K562 (cell line): ENCODE measurements around the gene MEF2B. TPM values are rescaled to one million over a fixed set of nuclear protein-coding genes. Genes with fewer than 3 reads are reported as not detected.

Experiments
- ATAC-seq: fragments of 200-7000 bp; cut with Tn5 transposase; 3 replicates; pipeline ENCODE4 v1.9.1; 2020; ENCODE audit warnings: moderate library complexity
- BruUV-seq: library from RNA; stranded (reverse); fragments of 400-500 nt; replicated peaks from 2 replicates; lab custom pipeline; 2021; lab: Mats Ljungman, UMichigan
- CTCF ChIA-PET: fragments of 300-600 bp; formaldehyde crosslinking; extraction: SDS; loops from one replicate; lab custom pipeline; 2021; ENCODE audit warnings: low intra/inter-chr PET ratio; lab: Yijun Ruan, JAX
- POLR2A ChIA-PET: fragments of 300-600, 350-650 bp; sonication (Branson Sonifier 250); formaldehyde crosslinking; extraction: SDS; loops from one replicate; lab custom pipeline; 2021; ENCODE audit warnings: antibody characterized with exemption, inconsistent platforms; lab: Yijun Ruan, JAX
- DNase-seq, 4 experiments: peaks; one replicate each; pipeline versions ENCODE4 v3.0.0 to v3.0.0-alpha.2; 2011 to 2018; ENCODE audit warnings: low spot score in 3 of 4, mixed read lengths in 3 of 4; ENCODE audit errors: extremely low read depth in 1 of 4
- FAIRE-seq: peaks from 2 replicates; lab custom pipeline; 2011; peaks lifted over from hg19 to GRCh38; lab: Jason Lieb, UNC
- H2AFZ ChIP-seq: 2 replicates; pipeline ENCODE4 v1.6.0; 2011; ENCODE audit warnings: low read depth, low read length, control low read depth, inconsistent platforms
- H3K27ac ChIP-seq: fragments of 200-600 bp; 3 replicates; pipeline ENCODE4 v1.8.0; 2011; ENCODE audit warnings: low read depth, mild to moderate bottlenecking, control low read depth, inconsistent platforms, low read length, moderate library complexity, mixed read lengths; ENCODE audit errors: extremely low read depth
- H3K27me3 ChIP-seq, 2 experiments: fragments of 300-600 bp in 1 of 2; 2 replicates in 1 of 2; 3 replicates in 1 of 2; pipeline versions ENCODE4 v1.6.0 to v1.8.0; 2011; ENCODE audit warnings: inconsistent platforms in 2 of 2, low read length in 2 of 2, mild to moderate bottlenecking in 1 of 2, mixed read lengths in 1 of 2, moderate library complexity in 1 of 2; ENCODE audit not compliant: control insufficient read depth in 2 of 2, insufficient read depth in 2 of 2
- H3K36me3 ChIP-seq: fragments of 300-600 bp; 3 replicates; pipeline ENCODE4 v1.8.0; 2011; ENCODE audit warnings: mild to moderate bottlenecking, low read length, inconsistent platforms; ENCODE audit not compliant: control insufficient read depth, insufficient read depth
- H3K4me1 ChIP-seq, 2 experiments: fragments of 200-600 bp in 1 of 2; replicated peaks in 1 of 2; 2 replicates in 1 of 2; 3 replicates in 1 of 2; pipeline versions ENCODE4 v1.5.1 to v1.8.0; 2011; ENCODE audit warnings: inconsistent platforms in 2 of 2, low read length in 2 of 2, mild to moderate bottlenecking in 1 of 2, mixed read lengths in 1 of 2, moderate library complexity in 1 of 2; ENCODE audit not compliant: control insufficient read depth in 2 of 2, insufficient read depth in 2 of 2
- H3K4me2 ChIP-seq: 2 replicates; pipeline ENCODE4 v1.6.1; 2011; ENCODE audit warnings: low read length, control low read depth, inconsistent platforms, mixed read lengths; ENCODE audit not compliant: insufficient read depth
- H3K4me3 ChIP-seq: fragments of 200-600 bp; sonication (generic), shearing (Covaris generic); 2 replicates; pipeline ENCODE4 v1.5.1; 2016; ENCODE audit warnings: control low read depth, inconsistent platforms
- H3K79me2 ChIP-seq: fragments of 200-600 bp; 3 replicates; pipeline ENCODE4 v1.8.0; 2011; ENCODE audit warnings: low read length, inconsistent platforms; ENCODE audit not compliant: control insufficient read depth, insufficient read depth
- H3K9ac ChIP-seq, 2 experiments: 2 replicates each; pipeline versions ENCODE4 v1.6.0 to v1.6.1; 2011; ENCODE audit warnings: low read depth in 2 of 2, low read length in 2 of 2, control low read depth in 1 of 2, inconsistent platforms in 1 of 2, mild to moderate bottlenecking in 1 of 2, mixed read lengths in 1 of 2; ENCODE audit not compliant: insufficient read depth in 1 of 2
- H3K9me1 ChIP-seq: one replicate; pipeline ENCODE4 v1.6.0; 2011; ENCODE audit warnings: inconsistent platforms, mild to moderate bottlenecking, low read length, moderate library complexity; ENCODE audit not compliant: control insufficient read depth, insufficient read depth
- H3K9me3 ChIP-seq: replicated peaks from 2 replicates; pipeline ENCODE4 v1.5.1; 2011; ENCODE audit warnings: low read depth, low read length, inconsistent platforms; ENCODE audit not compliant: control insufficient read depth, insufficient read depth
- H4K20me1 ChIP-seq: replicated peaks from 2 replicates; pipeline ENCODE4 v1.6.1; 2011; ENCODE audit warnings: low read length, inconsistent platforms, mixed read lengths; ENCODE audit not compliant: control insufficient read depth, insufficient read depth
- BRF1 ChIP-seq: IDR thresholded peaks from 3 replicates; pipeline ENCODE4 v1.6.1; 2011; ENCODE audit warnings: borderline replicate concordance, mild to moderate bottlenecking; ENCODE audit not compliant: insufficient read length; ENCODE audit errors: extremely low read depth
- FOSL1 ChIP-seq: fragments of 200-800 bp; sonication (Bioruptor generic); conservative IDR thresholded peaks from 2 replicates; pipeline ENCODE4 v1.6.1; 2016; ENCODE audit warnings: missing genetic modification characterization, missing compliant biosample characterization
- GABPA ChIP-seq: fragments of 200-800 bp; sonication (Bioruptor generic); conservative IDR thresholded peaks from 2 replicates; pipeline ENCODE4 v1.6.1; 2016; ENCODE audit warnings: low read depth, missing genetic modification characterization, missing compliant biosample characterization
- NFXL1 ChIP-seq: fragments of 450-650 bp; formaldehyde crosslinking; IDR thresholded peaks from 2 replicates; pipeline ENCODE4 v1.4.0; 2021; ENCODE audit warnings: mild to moderate bottlenecking
- WGBS: fragments of 100-300 bp; shearing (Covaris generic); methylation state at CpG from one replicate; pipeline ENCODE4 v1.1.6; 2016; ENCODE audit warnings: low coverage, mixed read lengths; ENCODE audit not compliant: insufficient coverage; ENCODE audit errors: missing lambda C conversion rate; 5-methylcytosine and 5-hydroxymethylcytosine counted together
- in situ Hi-C: fragments of 300-500 bp; cut with MboI; formaldehyde crosslinking; loops from 4 replicates; pipeline ENCODE4 v1.15.0; 2018; ENCODE audit warnings: inconsistent platforms, mixed read lengths
- intact Hi-C: fragments of 100-400 bp; cut with micrococcal nuclease; formaldehyde crosslinking; loops from 2 replicates; pipeline ENCODE4 v1.14.2; 2022
- polyA plus RNA-seq, 8 experiments: library from polyadenylated mRNA; depleted of rRNA in 4 of 8; stranded (reverse) in 5 of 8; unstranded in 3 of 8; fragments of >200 nt; fragmentation: Nextera tagmentation in 2 of 8; fragmentation: Illumina TruSeq in 1 of 8; extraction: Ambion mirVana in 2 of 8; extraction: Trizol in 1 of 8; gene quantifications; 2 replicates each; pipeline versions ENCODE4 v1.2.1 to v1.2.3, GENCODE V29; 2011 to 2014; ENCODE audit warnings: inconsistent platforms in 1 of 8, missing spikeins in 1 of 8
- total RNA-seq, 7 experiments: library from RNA; depleted of rRNA in 6 of 7; stranded (reverse); fragments of >200 nt in 6 of 7; fragmentation: Illumina TruSeq in 2 of 7; extraction: Trizol in 2 of 7; gene quantifications; 2 replicates each; pipeline versions ENCODE4 v1.2.1 to v1.2.3, GENCODE V29; 2011 to 2021; ENCODE audit warnings: low replicate concordance in 1 of 7
- TF ChIP-seq, protein P1 (sequence below): fragments of 250-450 bp; sonication (Bioruptor Pico); IDR thresholded peaks from 2 replicates; pipeline ENCODE4 v1.4.0; 2020; ENCODE audit warnings: mild to moderate bottlenecking

The MEF2B gene
- total and polyA plus RNA-seq, 9 of the 15 experiments (the other 6 are each of a cell fraction or from before 2014, with no cell fraction given) = 0.14 to 1.9 (median 0.71) TPM; not detected in 3

DNA sequence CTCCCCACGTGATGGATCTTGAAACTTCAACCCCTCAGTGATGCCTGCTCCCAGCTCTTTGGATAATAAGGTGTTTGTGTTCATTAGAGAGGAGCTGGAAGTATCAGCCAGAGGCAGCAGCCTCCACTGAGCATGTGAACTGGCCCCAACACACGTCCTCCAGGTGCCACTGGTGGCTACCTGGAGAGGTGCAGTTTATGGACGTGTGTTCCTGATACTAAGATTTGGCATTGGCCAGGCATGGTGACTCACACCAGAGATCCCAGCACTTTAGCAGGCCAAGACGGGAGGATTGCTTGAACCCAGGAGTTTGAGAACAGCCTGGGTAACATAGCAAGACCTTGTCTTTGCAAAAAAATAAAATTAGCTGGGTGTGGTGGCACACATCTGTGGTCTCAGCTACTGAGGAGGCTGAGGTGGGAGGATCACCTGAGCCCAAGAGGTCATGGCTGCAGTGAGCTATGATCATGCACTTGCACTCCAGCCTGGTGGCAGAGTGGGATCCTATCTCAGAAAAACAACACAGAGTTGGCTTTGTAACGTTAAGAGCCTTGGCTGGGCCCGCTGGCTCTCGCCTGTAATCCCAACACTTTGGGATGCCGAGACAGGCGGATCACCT, 71.9 kb downstream of the MEF2B start:
- H4K20me1 ChIP-seq = no peaks in the 10 kb centered on the region
- WGBS = 73% methylated on average over 9 of the region's 9 CpGs
- H3K9me3 ChIP-seq = no peaks in the 10 kb centered on the region
- no peak overlapping the region for H3K27ac ChIP-seq
- no peak overlapping the region for H2AFZ ChIP-seq
- peaks cover 47% of the 10 kb centered on the region; the same call in 2 of the 3 replicates for H3K36me3 ChIP-seq
- H3K27me3 ChIP-seq = no peaks in the 10 kb centered on the region
- no peak overlapping the region for H3K4me3 ChIP-seq
- H3K79me2 ChIP-seq = no peaks in the 10 kb centered on the region
- FAIRE-seq (no peak), ATAC-seq (no peak), DNase-seq (no peak)
- H3K9me1 ChIP-seq = no peaks in the 10 kb centered on the region
- no peak overlapping the region; a peak in 1 of 4 replicates for H3K9ac ChIP-seq
- no peak overlapping the region for H3K4me2 ChIP-seq
- no TSS peak for BruUV-seq
- POLR2A ChIA-PET = interaction anchor here (1.0 to 1.5 kb wide), 3 partner anchors 11 to 35 kb away, joined by 3 to 7 read pairs (median 5); no protein-coding TSS in a partner anchor
- intact Hi-C loops = no loop called here
- TF ChIP-seq BRF1 (no peak), FOSL1 (tag) (no peak), NFXL1 (CRISPR knock-in tag) (no peak), GABPA (tag) (no peak)
- TF ChIP-seq, protein P1, sequence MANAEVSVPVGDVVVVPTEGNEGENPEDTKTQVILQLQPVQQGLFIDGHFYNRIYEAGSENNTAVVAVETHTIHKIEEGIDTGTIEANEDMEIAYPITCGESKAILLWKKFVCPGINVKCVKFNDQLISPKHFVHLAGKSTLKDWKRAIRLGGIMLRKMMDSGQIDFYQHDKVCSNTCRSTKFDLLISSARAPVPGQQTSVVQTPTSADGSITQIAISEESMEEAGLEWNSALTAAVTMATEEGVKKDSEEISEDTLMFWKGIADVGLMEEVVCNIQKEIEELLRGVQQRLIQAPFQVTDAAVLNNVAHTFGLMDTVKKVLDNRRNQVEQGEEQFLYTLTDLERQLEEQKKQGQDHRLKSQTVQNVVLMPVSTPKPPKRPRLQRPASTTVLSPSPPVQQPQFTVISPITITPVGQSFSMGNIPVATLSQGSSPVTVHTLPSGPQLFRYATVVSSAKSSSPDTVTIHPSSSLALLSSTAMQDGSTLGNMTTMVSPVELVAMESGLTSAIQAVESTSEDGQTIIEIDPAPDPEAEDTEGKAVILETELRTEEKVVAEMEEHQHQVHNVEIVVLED = no peak
- CTCF ChIA-PET = no interaction called here
- H3K4me1 ChIP-seq = peaks cover 0 to 18% of the 10 kb centered on the region in 2 experiments; a peak in 2 of 5 replicates
- in situ Hi-C loops = no loop called here
